Nephron (organoid): ENCODE results near the gene KAT6B.

ENCODE experiments used
- H3K27ac Mint-ChIP-seq, 3 experiments: 2 replicates each; pipeline ENCODE4 v1.8.0; 2020; ENCODE audit warnings: mixed read lengths in 3 of 3, mild to moderate bottlenecking in 2 of 3, moderate library complexity in 1 of 3
- H3K27me3 Mint-ChIP-seq: 2 replicates; pipeline ENCODE4 v1.8.0; 2021; ENCODE audit warnings: low read depth, mild to moderate bottlenecking, moderate library complexity, mixed read lengths
- H3K36me3 Mint-ChIP-seq: 2 replicates; pipeline ENCODE4 v1.8.0; 2020; ENCODE audit warnings: low read depth, mixed read lengths
- H3K4me1 Mint-ChIP-seq: 2 replicates; pipeline ENCODE4 v1.8.0; 2020; ENCODE audit warnings: mixed read lengths
- H3K4me3 Mint-ChIP-seq, 3 experiments: 2 replicates each; pipeline ENCODE4 v1.8.0; 2020; ENCODE audit warnings: mild to moderate bottlenecking in 3 of 3, mixed read lengths in 3 of 3, moderate library complexity in 2 of 3
- H3K9me3 Mint-ChIP-seq: 2 replicates; pipeline ENCODE4 v1.8.0; 2020; ENCODE audit warnings: mixed read lengths
- CTCF ChIP-seq, 3 experiments: fragments of 200-600 bp; sonication (generic); IDR thresholded peaks; one replicate each; pipeline ENCODE4 v1.5.0; 2021; ENCODE audit warnings: antibody characterized with exemption in 3 of 3; ENCODE audit not compliant: unreplicated experiment in 3 of 3

The KAT6B gene

GRCh38 chr10:74903491-74903890, 77.1 kb downstream of the KAT6B start:
- H3K27ac Mint-ChIP-seq = no peak overlapping the region
- H3K27me3 Mint-ChIP-seq = no peaks in the 10 kb centered on the region
- H3K4me1 Mint-ChIP-seq = peaks cover 52% of the 10 kb centered on the region
- peaks cover 3% of the 10 kb centered on the region for H3K36me3 Mint-ChIP-seq
- H3K4me3 Mint-ChIP-seq = no peak overlapping the region
- no peaks in the 10 kb centered on the region for H3K9me3 Mint-ChIP-seq
- TF ChIP-seq CTCF (IDR thresholded peaks at IDR 0.05; ENCODE audit: unreplicated experiment in 3 of 3) = no peak

- Mint-ChIP-seq H3K36me3 (no peaks in the 10 kb centered on the region), H3K4me1 (peaks cover 50% of the 10 kb centered on the region), H3K27me3 (no peaks in the 10 kb centered on the region), H3K4me3 (peak overlapping the region in 1 of 3 experiments; percentile 30), H3K27ac (peak overlapping the region; percentile 33 to 92 (median 54)), H3K9me3 (no peaks in the 10 kb centered on the region)
- TF ChIP-seq CTCF (IDR thresholded peaks at IDR 0.05; ENCODE audit: unreplicated experiment in 3 of 3) = no peak
These were observed 80.3 kb downstream of the KAT6B start for GRCh38 chr10:74906611-74907198.

GRCh38 chr10:74909670-74910069, 83.3 kb downstream of the KAT6B start:
- no peaks in the 10 kb centered on the region for H3K36me3 Mint-ChIP-seq
- TF ChIP-seq CTCF (IDR thresholded peaks at IDR 0.05; ENCODE audit: unreplicated experiment in 3 of 3) = no peak
- H3K9me3 Mint-ChIP-seq = no peaks in the 10 kb centered on the region
- H3K4me3 Mint-ChIP-seq = no peak overlapping the region
- no peaks in the 10 kb centered on the region for H3K27me3 Mint-ChIP-seq
- no peak overlapping the region for H3K27ac Mint-ChIP-seq
- H3K4me1 Mint-ChIP-seq = peaks cover 37% of the 10 kb centered on the region

GRCh38 chr10:74910241-74910975, 84.0 kb downstream of the KAT6B start:
- Mint-ChIP-seq H3K4me1 (peaks cover 33% of the 10 kb centered on the region), H3K4me3 (no peak overlapping the region), H3K27ac (peak overlapping the region in 2 of 3 experiments; percentile 2 to 9), H3K27me3 (no peaks in the 10 kb centered on the region), H3K9me3 (no peaks in the 10 kb centered on the region), H3K36me3 (peaks cover 3% of the 10 kb centered on the region)
- TF ChIP-seq CTCF (IDR thresholded peaks at IDR 0.05; ENCODE audit: unreplicated experiment in 3 of 3) = no peak

- H3K9me3 Mint-ChIP-seq = no peaks in the 10 kb centered on the region
- H3K4me3 Mint-ChIP-seq = no peak overlapping the region
- peaks cover 31% of the 10 kb centered on the region for H3K4me1 Mint-ChIP-seq
- H3K36me3 Mint-ChIP-seq = peaks cover 3% of the 10 kb centered on the region
- no peak for TF ChIP-seq CTCF (IDR thresholded peaks at IDR 0.05; ENCODE audit: unreplicated experiment in 3 of 3)
- H3K27ac Mint-ChIP-seq = peak overlapping the region in 2 of 3 experiments; percentile 2 to 9
- no peaks in the 10 kb centered on the region for H3K27me3 Mint-ChIP-seq
These were observed 84.6 kb downstream of the KAT6B start for GRCh38 chr10:74910976-74911350.

GRCh38 chr10:74912182-74912581, 85.8 kb downstream of the KAT6B start:
- H3K9me3 Mint-ChIP-seq = no peaks in the 10 kb centered on the region
- no peak for TF ChIP-seq CTCF (IDR thresholded peaks at IDR 0.05; ENCODE audit: unreplicated experiment in 3 of 3)
- H3K4me3 Mint-ChIP-seq = no peak overlapping the region
- H3K36me3 Mint-ChIP-seq = peaks cover 3% of the 10 kb centered on the region
- H3K27me3 Mint-ChIP-seq = no peaks in the 10 kb centered on the region
- H3K4me1 Mint-ChIP-seq = peaks cover 25% of the 10 kb centered on the region
- H3K27ac Mint-ChIP-seq = no peak overlapping the region
